IMR-90 (cell line): ENCODE data around the gene MGAT4A. TPM values are rescaled to one million over a fixed set of nuclear protein-coding genes. Genes with fewer than 3 reads are reported as not detected.

Experiments used
- ATAC-seq: fragments of 200-7000 bp; cut with Tn5 transposase; 2 replicates; pipeline ENCODE4 v1.9.1; 2020; ENCODE audit warnings: low read depth, mild to moderate bottlenecking, moderate library complexity
- BruUV-seq: library from RNA; stranded (reverse); fragments of 400-500 nt; replicated peaks from 2 replicates; lab custom pipeline; 2021; lab: Mats Ljungman, UMichigan
- CTCF ChIA-PET: fragments of 300-600 bp; formaldehyde crosslinking; extraction: SDS; loops from one replicate; lab custom pipeline; 2021; ENCODE audit warnings: antibody characterized with exemption; lab: Yijun Ruan, JAX
- POLR2A ChIA-PET: fragments of 300-600 bp; sonication (Branson Sonifier 250); formaldehyde crosslinking; loops from one replicate; lab custom pipeline; 2022; ENCODE audit warnings: antibody characterized with exemption; ENCODE audit not compliant: unreplicated experiment; lab: Charles Lee
- DNase-seq: peaks from one replicate; pipeline ENCODE4 v3.0.0; 2013
- H2AFZ ChIP-seq: replicated peaks from 2 replicates; pipeline ENCODE3; 2013; ENCODE audit warnings: low read length, mild to moderate bottlenecking; ENCODE audit not compliant: poor library complexity
- H2AK5ac ChIP-seq: 2 replicates; pipeline ENCODE4 v1.6.1; 2013; ENCODE audit warnings: low read depth, low read length, inconsistent platforms
- H2AK9ac ChIP-seq: replicated peaks from 2 replicates; pipeline ENCODE3; 2013; ENCODE audit warnings: mild to moderate bottlenecking, low read depth, low read length, moderate library complexity; ENCODE audit not compliant: poor library complexity
- H2BK120ac ChIP-seq: 2 replicates; pipeline ENCODE4 v1.6.1; 2013; ENCODE audit warnings: low read depth, low read length, inconsistent platforms
- H2BK15ac ChIP-seq: 3 replicates; pipeline ENCODE4 v1.6.1; 2013; ENCODE audit warnings: low read depth, low read length, inconsistent platforms
- H2BK20ac ChIP-seq: 2 replicates; pipeline ENCODE4 v1.6.1; 2013; ENCODE audit warnings: low read depth, mild to moderate bottlenecking, inconsistent platforms, low read length, moderate library complexity
- H2BK5ac ChIP-seq: 2 replicates; pipeline ENCODE4 v1.6.1; 2013; ENCODE audit warnings: mild to moderate bottlenecking, low read depth, low read length, inconsistent platforms; ENCODE audit not compliant: poor library complexity, severe bottlenecking
- H3K14ac ChIP-seq: replicated peaks from 2 replicates; pipeline ENCODE4 v1.6.1; 2013; ENCODE audit warnings: low read depth, low read length, inconsistent platforms
- H3K18ac ChIP-seq: 2 replicates; pipeline ENCODE4 v1.6.1; 2013; ENCODE audit warnings: low read depth, low read length, control low read depth
- H3K23ac ChIP-seq: 2 replicates; pipeline ENCODE4 v1.6.1; 2013; ENCODE audit warnings: low read depth, low read length, inconsistent platforms
- H3K27ac ChIP-seq: 2 replicates; pipeline ENCODE4 v1.5.1; 2013; ENCODE audit warnings: mild to moderate bottlenecking, control low read depth, low read length; ENCODE audit not compliant: insufficient read depth
- H3K27me3 ChIP-seq: 2 replicates; pipeline ENCODE4 v1.6.1; 2013; ENCODE audit warnings: low read length; ENCODE audit not compliant: control insufficient read depth, insufficient read depth
- H3K36me3 ChIP-seq: 2 replicates; pipeline ENCODE4 v1.6.1; 2013; ENCODE audit warnings: low read length, mixed read lengths; ENCODE audit not compliant: control insufficient read depth, insufficient read depth
- H3K4ac ChIP-seq: 2 replicates; pipeline ENCODE4 v1.6.1; 2013; ENCODE audit warnings: low read depth, low read length, inconsistent platforms
- H3K4me1 ChIP-seq: 2 replicates; pipeline ENCODE4 v1.6.1; 2013; ENCODE audit warnings: low read length, mixed read lengths; ENCODE audit not compliant: control insufficient read depth, insufficient read depth
- H3K4me2 ChIP-seq: 2 replicates; pipeline ENCODE4 v1.6.1; 2013; ENCODE audit warnings: low read depth, mild to moderate bottlenecking, control low read depth, low read length, moderate library complexity
- H3K4me3 ChIP-seq: 2 replicates; pipeline ENCODE4 v1.5.1; 2013; ENCODE audit warnings: low read depth, mild to moderate bottlenecking, control low read depth, low read length, moderate library complexity; ENCODE audit not compliant: insufficient read depth
- H3K56ac ChIP-seq: 2 replicates; pipeline ENCODE4 v1.6.1; 2013; ENCODE audit warnings: low read length, inconsistent platforms; ENCODE audit not compliant: insufficient read depth; ENCODE audit errors: extremely low read depth
- H3K79me1 ChIP-seq, 2 experiments: 2 replicates each; pipeline ENCODE4 v1.6.1; 2013; ENCODE audit warnings: low read length in 2 of 2, inconsistent platforms in 1 of 2, low read depth in 1 of 2
- H3K9ac ChIP-seq: 2 replicates; pipeline ENCODE4 v1.6.1; 2013; ENCODE audit warnings: low read depth, low read length, control low read depth
- H3K9me1 ChIP-seq: 2 replicates; pipeline ENCODE4 v1.6.1; 2013; ENCODE audit warnings: low read length, inconsistent platforms; ENCODE audit not compliant: insufficient read depth
- H3K9me3 ChIP-seq: 2 replicates; pipeline ENCODE4 v1.6.1; 2013; ENCODE audit warnings: low read length; ENCODE audit not compliant: control insufficient read depth, insufficient read depth
- H4K20me1 ChIP-seq: 2 replicates; pipeline ENCODE4 v1.6.1; 2013; ENCODE audit warnings: low read length, inconsistent platforms; ENCODE audit not compliant: insufficient read depth
- H4K5ac ChIP-seq: 2 replicates; pipeline ENCODE4 v1.6.1; 2013; ENCODE audit warnings: mild to moderate bottlenecking, low read depth, low read length, control low read depth
- H4K8ac ChIP-seq, 2 experiments: 2 replicates each; pipeline ENCODE4 v1.6.1; 2013; ENCODE audit warnings: low read depth in 2 of 2, low read length in 2 of 2, control low read depth in 1 of 2, inconsistent platforms in 1 of 2
- H4K91ac ChIP-seq: 2 replicates; pipeline ENCODE4 v1.6.1; 2013; ENCODE audit warnings: low read depth, low read length, inconsistent platforms; ENCODE audit not compliant: insufficient read depth
- BHLHE40 ChIP-seq: fragments of 150-350 bp; IDR thresholded peaks from 2 replicates; pipeline ENCODE4 v1.6.1; 2016; ENCODE audit warnings: mild to moderate bottlenecking, low read depth, low read length
- CEBPB ChIP-seq: IDR thresholded peaks from 2 replicates; pipeline ENCODE4 v1.6.1; 2012; ENCODE audit warnings: low read depth, low read length, improper control_type of control experiment
- CHD1 ChIP-seq: IDR thresholded peaks from 2 replicates; pipeline ENCODE4 v1.6.1; 2012; ENCODE audit warnings: low read depth, low read length, improper control_type of control experiment
- CTCF ChIP-seq: conservative IDR thresholded peaks from 2 replicates; pipeline ENCODE4 v1.5.1; 2012; ENCODE audit warnings: mild to moderate bottlenecking, low read depth, low read length, improper control_type of control experiment
- FOS ChIP-seq: fragments of 150-350 bp; IDR thresholded peaks from 2 replicates; pipeline ENCODE4 v1.6.1; 2016; ENCODE audit warnings: low read depth, low read length
- MAFK ChIP-seq: IDR thresholded peaks from 2 replicates; pipeline ENCODE4 v1.6.1; 2012; ENCODE audit warnings: low read depth, low read length, improper control_type of control experiment
- MAZ ChIP-seq: IDR thresholded peaks from 2 replicates; pipeline ENCODE4 v1.6.1; 2012; ENCODE audit warnings: low read depth, mild to moderate bottlenecking, low read length, improper control_type of control experiment, moderate library complexity, borderline replicate concordance
- MXI1 ChIP-seq: IDR thresholded peaks from 2 replicates; pipeline ENCODE4 v1.6.1; 2012; ENCODE audit warnings: low read depth, mild to moderate bottlenecking, low read length, moderate library complexity, borderline replicate concordance
- NFE2L2 ChIP-seq: fragments of 150-350 bp; IDR thresholded peaks from 2 replicates; pipeline ENCODE4 v1.6.1; 2016; ENCODE audit warnings: low read depth, mild to moderate bottlenecking, low read length
- POLR2A ChIP-seq: IDR thresholded peaks from 2 replicates; pipeline ENCODE4 v1.6.1; 2012; ENCODE audit warnings: mild to moderate bottlenecking, low read depth, low read length
- RAD21 ChIP-seq: IDR thresholded peaks from 2 replicates; pipeline ENCODE4 v1.6.1; 2012; ENCODE audit warnings: low read length, improper control_type of control experiment
- RCOR1 ChIP-seq: IDR thresholded peaks from 2 replicates; pipeline ENCODE4 v1.6.1; 2012; ENCODE audit warnings: mild to moderate bottlenecking, low read length, improper control_type of control experiment; ENCODE audit not compliant: insufficient replicate concordance
- RFX5 ChIP-seq: IDR thresholded peaks from 2 replicates; pipeline ENCODE4 v1.8.0; 2012; ENCODE audit warnings: low read depth, mild to moderate bottlenecking, low read length, moderate library complexity
- SMC3 ChIP-seq: fragments of 150-350 bp; IDR thresholded peaks from 2 replicates; pipeline ENCODE4 v1.6.1; 2016; ENCODE audit warnings: low read depth, mild to moderate bottlenecking, antibody characterized with exemption, low read length, moderate library complexity
- WGBS, 2 experiments: methylation state at CpG; one replicate each; pipeline versions ENCODE4 v1.1.5 to v1.1.7; 2013; ENCODE audit warnings: missing lambda C conversion rate in 2 of 2; ENCODE audit not compliant: insufficient read length in 1 of 2; ENCODE audit errors: extremely low coverage in 2 of 2; 5-methylcytosine and 5-hydroxymethylcytosine counted together
- dilution Hi-C: fragments of 300-500 bp; cut with HindIII; formaldehyde crosslinking; loops from one replicate; pipeline ENCODE4 v1.14.3; 2018; ENCODE audit warnings: low sequenced_read_pairs; ENCODE audit not compliant: unreplicated experiment
- in situ Hi-C: fragments of 300-500 bp; cut with MboI; formaldehyde crosslinking; loops from 3 replicates; pipeline ENCODE4 v1.14.3; 2019; ENCODE audit warnings: low sequenced_read_pairs, inconsistent platforms, mixed read lengths
- intact Hi-C: fragments of 100-400 bp; cut with micrococcal nuclease; formaldehyde crosslinking; loops from 2 replicates; pipeline ENCODE4 v1.10.0; 2022
- polyA plus RNA-seq, 3 experiments: library from polyadenylated mRNA; depleted of rRNA; stranded (reverse); fragments of >200 nt; gene quantifications; 2 replicates each; pipeline ENCODE4 v1.2.3, GENCODE V29; 2012; ENCODE audit warnings: low replicate concordance in 1 of 3
- total RNA-seq: library from RNA; depleted of rRNA; stranded (reverse); fragments of >200 nt; gene quantifications from 2 replicates; pipeline ENCODE4 v1.2.3, GENCODE V29; 2012
- TF ChIP-seq, protein P1 (sequence below): fragments of 150-350 bp; IDR thresholded peaks from 2 replicates; pipeline ENCODE4 v1.6.1; 2016; ENCODE audit warnings: low read depth, mild to moderate bottlenecking, low read length, moderate library complexity, borderline replicate concordance
- TF ChIP-seq, protein P2 (sequence below): fragments of 150-350 bp; IDR thresholded peaks from 2 replicates; pipeline ENCODE4 v1.6.1; 2017; ENCODE audit warnings: mild to moderate bottlenecking, antibody characterized with exemption, low read length, low read depth

MGAT4A gene
- total and polyA plus RNA-seq, 2 of the 4 experiments (the other 2 are of a cell fraction): under 0.01 TPM; not detected in 1

- H3K56ac ChIP-seq: no peak overlapping the region
- H2AK5ac ChIP-seq: no peak overlapping the region
- peaks cover 2% of the 10 kb centered on the region; the same call in 1 of the 2 replicates for H3K4me1 ChIP-seq
- dilution Hi-C loops: no loop called here
- H3K14ac ChIP-seq: no peak overlapping the region
- H3K4me2 ChIP-seq: no peak overlapping the region
- no peak for TF ChIP-seq MXI1
- TF ChIP-seq FOS: no peak
- no peak for TF ChIP-seq MAFK
- no peak for TF ChIP-seq CEBPB
- no peak for TF ChIP-seq CHD1
- no peak for TF ChIP-seq RCOR1
- TF ChIP-seq POLR2A: no peak
- TF ChIP-seq CTCF: no peak
- TF ChIP-seq MAZ: no peak
- no peak for TF ChIP-seq SMC3
- TF ChIP-seq, protein P1, sequence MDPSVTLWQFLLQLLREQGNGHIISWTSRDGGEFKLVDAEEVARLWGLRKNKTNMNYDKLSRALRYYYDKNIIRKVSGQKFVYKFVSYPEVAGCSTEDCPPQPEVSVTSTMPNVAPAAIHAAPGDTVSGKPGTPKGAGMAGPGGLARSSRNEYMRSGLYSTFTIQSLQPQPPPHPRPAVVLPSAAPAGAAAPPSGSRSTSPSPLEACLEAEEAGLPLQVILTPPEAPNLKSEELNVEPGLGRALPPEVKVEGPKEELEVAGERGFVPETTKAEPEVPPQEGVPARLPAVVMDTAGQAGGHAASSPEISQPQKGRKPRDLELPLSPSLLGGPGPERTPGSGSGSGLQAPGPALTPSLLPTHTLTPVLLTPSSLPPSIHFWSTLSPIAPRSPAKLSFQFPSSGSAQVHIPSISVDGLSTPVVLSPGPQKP: no peak
- TF ChIP-seq RFX5: no peak
- TF ChIP-seq RAD21: no peak
- TF ChIP-seq NFE2L2: no peak
- TF ChIP-seq, protein P2, sequence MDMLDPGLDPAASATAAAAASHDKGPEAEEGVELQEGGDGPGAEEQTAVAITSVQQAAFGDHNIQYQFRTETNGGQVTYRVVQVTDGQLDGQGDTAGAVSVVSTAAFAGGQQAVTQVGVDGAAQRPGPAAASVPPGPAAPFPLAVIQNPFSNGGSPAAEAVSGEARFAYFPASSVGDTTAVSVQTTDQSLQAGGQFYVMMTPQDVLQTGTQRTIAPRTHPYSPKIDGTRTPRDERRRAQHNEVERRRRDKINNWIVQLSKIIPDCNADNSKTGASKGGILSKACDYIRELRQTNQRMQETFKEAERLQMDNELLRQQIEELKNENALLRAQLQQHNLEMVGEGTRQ: no peak
- no peak for TF ChIP-seq BHLHE40
- no peak overlapping the region for H3K4me3 ChIP-seq
- H3K9ac ChIP-seq: no peak overlapping the region
- no peaks in the 10 kb centered on the region for H3K79me1 ChIP-seq
- WGBS, 2 experiments: no CpG with 5 or more reads among the region's 5 CpGs
- no peaks in the 10 kb centered on the region; the same call in 1 of the 2 replicates for H3K9me1 ChIP-seq
- intact Hi-C loops: no loop called here
- H3K4ac ChIP-seq: no peak overlapping the region
- H3K27ac ChIP-seq: no peak overlapping the region
- H3K23ac ChIP-seq: no peak overlapping the region
- H3K18ac ChIP-seq: no peak overlapping the region
- H3K27me3 ChIP-seq: peaks cover 32% of the 10 kb centered on the region
- POLR2A ChIA-PET: no interaction called here
- no TSS peak for BruUV-seq
- no peak overlapping the region for H2BK20ac ChIP-seq
- no peaks in the 10 kb centered on the region for H4K20me1 ChIP-seq
- no peak overlapping the region for H4K91ac ChIP-seq
- H4K8ac ChIP-seq: no peak overlapping the region
- in situ Hi-C loops: no loop called here
- H2AK9ac ChIP-seq: no peak overlapping the region
- no peak overlapping the region for H2BK15ac ChIP-seq
- no peak overlapping the region for H2BK120ac ChIP-seq
- no peak overlapping the region for H2BK5ac ChIP-seq
- no peaks in the 10 kb centered on the region for H3K36me3 ChIP-seq
- CTCF ChIA-PET: no interaction called here
- H2AFZ ChIP-seq: no peak overlapping the region
- ATAC-seq (no peak), DNase-seq (no peak)
- no peak overlapping the region for H4K5ac ChIP-seq
- no peaks in the 10 kb centered on the region for H3K9me3 ChIP-seq
Observed at GRCh38 chr2:98727369-98728087, 3.4 kb downstream of the MGAT4A start.
